ENCODE results near the gene RAD51AP1. TPM values are rescaled to one million over a fixed set of nuclear protein-coding genes. Genes with fewer than 3 reads are reported as not detected.

RAD51AP1 gene, protein sequence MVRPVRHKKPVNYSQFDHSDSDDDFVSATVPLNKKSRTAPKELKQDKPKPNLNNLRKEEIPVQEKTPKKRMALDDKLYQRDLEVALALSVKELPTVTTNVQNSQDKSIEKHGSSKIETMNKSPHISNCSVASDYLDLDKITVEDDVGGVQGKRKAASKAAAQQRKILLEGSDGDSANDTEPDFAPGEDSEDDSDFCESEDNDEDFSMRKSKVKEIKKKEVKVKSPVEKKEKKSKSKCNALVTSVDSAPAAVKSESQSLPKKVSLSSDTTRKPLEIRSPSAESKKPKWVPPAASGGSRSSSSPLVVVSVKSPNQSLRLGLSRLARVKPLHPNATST
- 6.4 and 11.8 TPM in 2 replicates for total RNA-seq

DNA sequence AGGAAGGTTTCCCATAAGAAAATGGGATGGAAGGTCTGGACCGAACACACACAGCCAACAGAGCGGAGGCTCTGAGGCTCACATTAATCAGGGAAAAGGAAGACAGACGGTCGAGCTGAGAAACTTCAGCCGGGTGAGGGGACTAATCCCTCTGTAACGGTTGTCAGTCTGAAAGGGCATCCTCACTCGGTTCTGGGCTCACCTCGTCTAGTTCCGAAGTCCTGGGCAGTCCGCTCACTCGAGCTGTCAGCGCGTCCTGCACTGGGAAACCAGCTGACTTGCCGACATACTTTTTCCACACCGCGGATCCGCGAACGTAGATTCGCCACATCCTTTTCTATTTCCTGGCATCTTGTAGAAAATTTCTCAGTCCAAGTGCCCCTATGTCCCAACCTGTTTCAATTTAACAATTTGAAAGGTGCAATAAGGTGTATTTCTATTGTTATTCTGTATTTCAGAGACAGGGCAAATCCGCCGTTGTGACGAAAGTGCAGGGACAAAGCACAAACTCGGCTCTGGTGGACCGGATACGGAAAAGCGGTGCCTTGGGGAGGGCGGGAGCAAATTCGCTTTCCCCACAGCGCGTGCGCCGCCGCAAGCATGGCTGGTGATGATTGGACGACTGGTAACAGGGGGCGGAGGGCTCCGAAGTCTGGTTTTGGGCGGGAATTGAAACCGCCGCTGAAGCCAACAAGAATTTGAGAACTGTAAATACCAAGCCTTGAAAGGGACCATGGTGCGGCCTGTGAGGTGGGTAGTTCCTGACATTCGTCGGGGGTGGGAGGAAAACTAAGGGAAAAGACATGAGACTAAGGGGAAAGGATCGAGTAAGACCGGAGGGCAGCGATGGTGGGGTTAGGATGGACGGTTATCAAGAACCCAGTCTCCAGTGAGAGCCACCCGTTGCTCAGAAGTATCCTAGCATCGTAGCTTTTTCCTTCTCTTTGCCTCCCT lies at the start of gene RAD51AP1:
Gene RAD51AP1 (plus strand): TSS at position 684 of the 954 bp plus-strand sequence. CDS start 50 bp downstream, at position 734.

DNA sequence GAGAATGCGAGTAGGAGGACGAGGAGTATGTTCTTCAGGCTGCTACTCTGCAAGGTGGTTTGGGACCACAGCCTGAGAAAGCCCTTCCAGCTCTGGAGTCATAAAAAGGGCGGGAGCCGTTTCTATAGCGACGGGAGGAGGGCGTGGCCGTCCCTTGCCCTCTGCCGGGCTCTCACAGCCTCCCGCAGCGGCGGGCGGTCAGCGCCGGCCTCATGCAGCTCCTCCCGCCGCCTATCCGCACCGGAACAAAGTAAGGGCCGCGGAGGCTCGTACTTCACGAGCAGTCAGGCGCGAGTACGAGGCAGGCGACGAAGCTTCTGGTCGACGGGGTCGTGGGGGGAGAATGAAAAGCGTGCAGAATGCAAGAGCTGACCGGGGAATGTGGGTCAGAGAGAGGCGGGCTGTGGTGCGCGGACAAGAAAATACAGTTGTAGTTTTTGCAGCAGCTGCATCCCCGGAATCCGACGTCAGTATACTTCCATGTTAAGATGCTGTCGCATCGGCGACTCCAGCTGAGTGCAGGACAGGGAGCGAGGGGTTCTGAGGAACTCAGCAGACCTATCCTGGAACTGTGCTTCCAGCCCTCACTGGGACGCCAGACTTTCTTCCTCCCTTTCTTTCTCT lies 23.5 kb downstream of the RAD51AP1 start, which contains the start of gene DYRK4:
Gene DYRK4 (plus strand): TSS at position 175 of the 624 bp plus-strand sequence. CDS start 38 bp downstream, at position 213.

Other genes starting within 250 kb of the RAD51AP1 start
- 8.6 and 12.0 TPM in 2 replicates for gene TIGAR, start 217.7 kb upstream of the RAD51AP1 start, total RNA-seq
- gene FGF23, start 159.2 kb upstream of the RAD51AP1 start, total RNA-seq, result not detected in 2 replicates
- not detected in 2 replicates for gene FGF6, start 93.1 kb upstream of the RAD51AP1 start, total RNA-seq
- gene DYRK4, start 23.3 kb downstream of the RAD51AP1 start, total RNA-seq, result 44.9 and 53.3 TPM in 2 replicates
- gene AKAP3, start 110.2 kb downstream of the RAD51AP1 start, total RNA-seq, result 0.65 and 4.0 TPM in 2 replicates
- gene NDUFA9, start 110.2 kb downstream of the RAD51AP1 start, total RNA-seq, result 70.0 and 73.3 TPM in 2 replicates
- gene GALNT8, start 181.5 kb downstream of the RAD51AP1 start, total RNA-seq, result 0.54 and 1.3 TPM in 2 replicates